ENCODE data around the gene MLLT3. TPM values are rescaled to one million over a fixed set of nuclear protein-coding genes. Genes with fewer than 3 reads are reported as not detected.

Gene MLLT3
- total and polyA plus RNA-seq, 2 donors (not counting 3 experiments of a cell fraction or from before 2014, with no cell fraction given) = 6.1 to 10.0 TPM

GRCh38 chr9:20292002-20292401, 330.3 kb downstream of the MLLT3 start:
- Histone ChIP-seq H3K4me3 (replicated peaks in 1 of 3; ENCODE audit: insufficient read depth in 1 of 3, low read depth in 1 of 3, low read length in 3 of 3) (no peak overlapping the region), H3K9me1 (replicated peaks; ENCODE audit: control insufficient read depth, extremely low read depth, insufficient read depth, low read length) (no peaks in the 10 kb centered on the region), H3K9ac (replicated peaks; ENCODE audit: extremely low read depth, insufficient read depth, low read length) (no peak overlapping the region), H3K27me3 (ENCODE audit: control insufficient read depth in 2 of 2, insufficient read depth in 2 of 2, low read length in 2 of 2) (no peaks in the 10 kb centered on the region), H3K4me1 (ENCODE audit: control insufficient read depth, extremely low read depth, insufficient read depth, low read length) (no peaks in the 10 kb centered on the region), H4K20me1 (replicated peaks; ENCODE audit: control insufficient read depth, extremely low read depth, insufficient read depth, low read length) (no peaks in the 10 kb centered on the region), H3K27ac (ENCODE audit: insufficient read depth, low read depth, low read length) (no peak overlapping the region), H3K79me2 (ENCODE audit: control insufficient read depth, insufficient read depth, low read length) (no peaks in the 10 kb centered on the region), H3K9me3 (replicated peaks; ENCODE audit: control insufficient read depth, insufficient read depth, low read length) (no peaks in the 10 kb centered on the region), H2AFZ (ENCODE audit: low read depth, low read length) (no peak overlapping the region), H3K36me3 (ENCODE audit: control insufficient read depth in 2 of 2, extremely low read depth in 1 of 2, insufficient read depth in 2 of 2, low read length in 2 of 2) (no peaks in the 10 kb centered on the region), H3K4me2 (ENCODE audit: insufficient read depth, low read length) (no peak overlapping the region)
- ChIA-PET CTCF (no interaction called here), POLR2A (no interaction called here)
- intact Hi-C loops (cut with micrococcal nuclease) (no loop called here), dilution Hi-C loops (cut with MboI; ENCODE audit: extremely low pct_ligation_motif_present, low sequenced_read_pairs) (no loop called here)
- FAIRE-seq (no peak), DNase-seq (ENCODE audit: low read depth, low spot score) (peak; percentile 4)
- no TSS peak for BruUV-seq (replicated peaks)
- TF ChIP-seq EZH2 (IDR thresholded peaks at IDR 0.05; ENCODE audit: borderline replicate concordance, low read depth, low read length, severe bottlenecking) = no peak
- TF ChIP-seq FOS (IDR thresholded peaks at IDR 0.05; ENCODE audit: borderline replicate concordance, insufficient read depth, low read length) = no peak
- TF ChIP-seq GATA2 (IDR thresholded peaks at IDR 0.05; ENCODE audit: insufficient read depth, insufficient read length, low read depth, low read length) = no peak
- no peak for TF ChIP-seq POLR2AphosphoS5 (IDR thresholded peaks at IDR 0.05; ENCODE audit: insufficient read depth, low read depth, low read length)
- TF ChIP-seq MYC (IDR thresholded peaks at IDR 0.05; ENCODE audit: low read depth, low read length) = no peak
- no peak for TF ChIP-seq CTCF (IDR thresholded peaks at IDR 0.05; ENCODE audit: extremely low read depth in 1 of 2, insufficient read depth in 1 of 2, low read depth in 1 of 2, low read length in 2 of 2)
- TF ChIP-seq MAX (IDR thresholded peaks at IDR 0.05; ENCODE audit: insufficient read depth, insufficient read length) = no peak
- no peak for TF ChIP-seq JUN (IDR thresholded peaks at IDR 0.05; ENCODE audit: borderline replicate concordance, insufficient read depth, insufficient read length, low read depth)
- TF ChIP-seq POLR2A (IDR thresholded peaks at IDR 0.05; ENCODE audit: low read depth, low read length) = no peak

Small RNA genes within 50 kb of the gene (microRNA-seq; reads per million reads assigned to microRNA genes)
- gene MIR4473 (ENCODE audit: borderline number of aligned reads, borderline replicate concordance) (1.5 reads per million), gene MIR4474 (ENCODE audit: borderline number of aligned reads, borderline replicate concordance) (not detected)

Small RNA genes within 50 kb of the gene (small RNA-seq; reads per million reads assigned to genes)
- 0.66 reads per million for gene MIR4473 (ENCODE audit: insufficient read depth, insufficient read length, low read depth, low replicate concordance)
- gene MIR4474 (ENCODE audit: insufficient read depth, insufficient read length, low read depth, low replicate concordance) = not detected
- not detected for gene RNU4-26P (ENCODE audit: insufficient read depth, insufficient read length, low read depth, low replicate concordance)

Other genes with a start within 250 kb of the MLLT3 start
- 59.4 and 66.9 TPM in 2 replicates for gene FOCAD, start 61.8 kb upstream of the MLLT3 start, total RNA-seq
- gene FOCAD, start 61.8 kb upstream of the MLLT3 start, polyA plus RNA-seq = 26.7 and 27.7 TPM in 2 replicates

All from endothelial cell of umbilical vein (primary cell).